Natural killer cell (primary cell): ENCODE measurements around the gene KANK2. TPM values are rescaled to one million over a fixed set of nuclear protein-coding genes. Genes with fewer than 3 reads are reported as not detected.
"Not testable (repeated sequence)": the region's sequence is repeated elsewhere in the genome, so short reads cannot be mapped to it uniquely, and the experiment has no call there.

Experiments used
- ATAC-seq, 3 donors: fragments of 150-1000 bp in 2 of 3; fragments of 200-7000 bp in 1 of 3; cut with Tn5 transposase; 1 replicate in 1 of 3; 2 replicates in 2 of 3; pipeline ENCODE4 v1.10.0; 2021; ENCODE audit warnings: mild to moderate bottlenecking in 2 of 3, moderate library complexity in 2 of 3
- DNase-seq, 2 donors: peaks; one replicate each; pipeline versions ENCODE4 v3.0.0 to v3.0.0-alpha.2; 2013 to 2021; ENCODE audit warnings: mixed read lengths in 1 of 2
- H3K27ac ChIP-seq: one replicate; pipeline ENCODE4 v1.5.1; 2013; ENCODE audit warnings: mild to moderate bottlenecking, low read length
- H3K27me3 ChIP-seq: one replicate; pipeline ENCODE4 v1.6.1; 2013; ENCODE audit warnings: low read length; ENCODE audit not compliant: control insufficient read depth, insufficient read depth
- H3K36me3 ChIP-seq: one replicate; pipeline ENCODE4 v1.6.1; 2013; ENCODE audit warnings: low read length; ENCODE audit not compliant: control insufficient read depth, insufficient read depth
- H3K4me1 ChIP-seq: one replicate; pipeline ENCODE4 v1.6.1; 2013; ENCODE audit warnings: low read length; ENCODE audit not compliant: control insufficient read depth, insufficient read depth
- H3K4me3 ChIP-seq: one replicate; pipeline ENCODE4 v1.5.1; 2013; ENCODE audit warnings: low read length
- H3K9me3 ChIP-seq: one replicate; pipeline ENCODE4 v1.6.1; 2013; ENCODE audit warnings: low read length; ENCODE audit not compliant: control insufficient read depth, insufficient read depth
- H3K27ac Mint-ChIP-seq, 2 donors: one replicate each; pipeline ENCODE4 v1.8.0; 2022; ENCODE audit warnings: mild to moderate bottlenecking in 2 of 2, mixed read lengths in 2 of 2, moderate library complexity in 1 of 2
- H3K27me3 Mint-ChIP-seq, 2 donors: one replicate each; pipeline ENCODE4 v1.8.0; 2022; ENCODE audit warnings: low read depth in 2 of 2, mixed read lengths in 2 of 2
- H3K36me3 Mint-ChIP-seq: one replicate; pipeline ENCODE4 v1.8.0; 2022; ENCODE audit warnings: mixed read lengths
- H3K4me1 Mint-ChIP-seq, 2 donors: one replicate each; pipeline ENCODE4 v1.8.0; 2022; ENCODE audit warnings: mixed read lengths in 2 of 2
- H3K4me3 Mint-ChIP-seq: one replicate; pipeline ENCODE4 v1.8.0; 2022; ENCODE audit warnings: mild to moderate bottlenecking, moderate library complexity, mixed read lengths
- H3K9me3 Mint-ChIP-seq, 2 donors: one replicate each; pipeline ENCODE4 v1.8.0; 2022; ENCODE audit warnings: mixed read lengths in 2 of 2
- CTCF ChIP-seq: fragments of 200-600 bp; IDR thresholded peaks from one replicate; pipeline ENCODE4 v1.8.0; 2022; ENCODE audit warnings: antibody characterized with exemption
- WGBS: methylation state at CpG from one replicate; pipeline ENCODE4 v1.1.7; 2013; ENCODE audit warnings: missing lambda C conversion rate; ENCODE audit not compliant: insufficient coverage; 5-methylcytosine and 5-hydroxymethylcytosine counted together
- intact Hi-C: fragments of 100-400 bp; cut with micrococcal nuclease; formaldehyde crosslinking; loops from one replicate; pipeline ENCODE4 v1.14.2; 2022
- total RNA-seq, 4 donors: library from RNA; stranded (reverse); fragments of 120-200 nt in 1 of 4; gene quantifications; one replicate each; pipeline versions ENCODE4 v1.2.3 to v1.2.4, GENCODE V29; 2013 to 2022

KANK2 gene
- total RNA-seq, 3 donors from 2014 or later (not counting 1 experiment from before 2014, with no cell fraction given) = 0.82 to 1.3 (median 0.85) TPM

- Mint-ChIP-seq H3K27ac (peak overlapping the region in 1 of 2 donors; percentile 45), H3K4me3 (no peak overlapping the region), H3K27me3 (no peaks in the 10 kb centered on the region), H3K9me3 (no peaks in the 10 kb centered on the region), H3K36me3 (peaks cover under 1% of the 10 kb centered on the region), H3K4me1 (peaks cover 6% of the 10 kb centered on the region in 2 donors)
- ATAC-seq = peak; percentile 68 to 72 (median 70)
- Histone ChIP-seq H3K27ac (no peak overlapping the region), H3K9me3 (no peaks in the 10 kb centered on the region), H3K4me1 (peaks cover 5% of the 10 kb centered on the region), H3K27me3 (no peaks in the 10 kb centered on the region), H3K4me3 (no peak overlapping the region), H3K36me3 (peaks cover 44% of the 10 kb centered on the region)
- DNase-seq = peak; percentile 67 to 88
- peak; percentile 79 for TF ChIP-seq CTCF
- 63% methylated on average over 10 of the region's 11 CpGs for WGBS
- intact Hi-C loops = loop anchor here (5.0 kb wide), 1 partner anchor 356 kb away; the partner anchor contains the start of gene ELAVL3
Measured at GRCh38 chr19:11125994-11126685, 71.2 kb downstream of the KANK2 start.

- H3K4me3 ChIP-seq, DNase-seq, H3K4me1 ChIP-seq, intact Hi-C loops, H3K4me1 Mint-ChIP-seq, H3K4me3 Mint-ChIP-seq, H3K27ac Mint-ChIP-seq, H3K27me3 ChIP-seq, H3K27me3 Mint-ChIP-seq, H3K9me3 ChIP-seq, H3K27ac ChIP-seq, H3K36me3 Mint-ChIP-seq, H3K9me3 Mint-ChIP-seq, ATAC-seq: not testable (repeated sequence)
- H3K36me3 ChIP-seq = peaks cover 43% of the 10 kb centered on the region
- WGBS = 98% methylated on average over 4 of the region's 4 CpGs
Measured at GRCh38 chr19:11124157-11124556, 73.2 kb downstream of the KANK2 start.

GRCh38 chr19:11123114-11123513 lies 74.2 kb downstream of the KANK2 start:
- no peaks in the 10 kb centered on the region for H3K27me3 ChIP-seq
- no peak for ATAC-seq
- Mint-ChIP-seq H3K36me3 (peaks cover 10% of the 10 kb centered on the region), H3K4me1 (no peaks in the 10 kb centered on the region), H3K27me3 (no peaks in the 10 kb centered on the region), H3K4me3 (no peak overlapping the region), H3K27ac (peak overlapping the region in 1 of 2 donors; percentile 14), H3K9me3 (no peaks in the 10 kb centered on the region)
- peaks cover 41% of the 10 kb centered on the region for H3K36me3 ChIP-seq
- H3K27ac ChIP-seq = no peak overlapping the region
- H3K4me1 ChIP-seq = no peaks in the 10 kb centered on the region
- no peak for TF ChIP-seq CTCF
- H3K4me3 ChIP-seq = no peak overlapping the region
- intact Hi-C loops = no loop called here
- 94% methylated on average over 13 of the region's 13 CpGs for WGBS
- no peaks in the 10 kb centered on the region for H3K9me3 ChIP-seq
- no peak for DNase-seq

- H3K27ac Mint-ChIP-seq, H3K4me1 Mint-ChIP-seq, DNase-seq, H3K36me3 Mint-ChIP-seq, H3K4me3 Mint-ChIP-seq, H3K27me3 ChIP-seq, H3K27me3 Mint-ChIP-seq, H3K4me1 ChIP-seq, H3K27ac ChIP-seq, intact Hi-C loops, H3K9me3 ChIP-seq, ATAC-seq, H3K4me3 ChIP-seq, H3K9me3 Mint-ChIP-seq: not testable (repeated sequence)
- 90% methylated on average over 16 of the region's 17 CpGs for WGBS
- peaks cover 38% of the 10 kb centered on the region for H3K36me3 ChIP-seq
Measured at GRCh38 chr19:11121963-11122362, 75.4 kb downstream of the KANK2 start.
